GM21528 (cell line): ENCODE results near the gene GAS2L1.

ENCODE experiments used
- ATAC-seq: cut with Tn5 transposase; IDR thresholded peaks from one replicate; pipeline ENCODE4 v1.9.1; 2021; ENCODE audit warnings: mild to moderate bottlenecking, moderate library complexity; ENCODE audit not compliant: unreplicated experiment, low FRiP score

The GAS2L1 gene

GRCh38 chr22:29272624-29273023, 33.8 kb upstream of the GAS2L1 start:
- no peak for ATAC-seq

- no peak for ATAC-seq
Observed at GRCh38 chr22:29275167-29275566, 31.3 kb upstream of the GAS2L1 start.

- no peak for ATAC-seq
Observed at GRCh38 chr22:29275819-29276565, 30.5 kb upstream of the GAS2L1 start.

GRCh38 chr22:29277927-29278326, 28.5 kb upstream of the GAS2L1 start:
- ATAC-seq, result no peak

GRCh38 chr22:29284196-29284595, 22.3 kb upstream of the GAS2L1 start:
- ATAC-seq, result no peak

- no peak for ATAC-seq
Observed at GRCh38 chr22:29288837-29289236, 17.6 kb upstream of the GAS2L1 start.

GRCh38 chr22:29290061-29290460, 16.4 kb upstream of the GAS2L1 start:
- ATAC-seq, result no peak

GRCh38 chr22:29291215-29291614, 15.2 kb upstream of the GAS2L1 start:
- ATAC-seq, result no peak

- ATAC-seq, result no peak
Observed at GRCh38 chr22:29292379-29292778, 14.1 kb upstream of the GAS2L1 start.

- ATAC-seq, result no peak
Observed at GRCh38 chr22:29298641-29299040, 7.8 kb upstream of the GAS2L1 start.

GRCh38 chr22:29299136-29299900, 7.1 kb upstream of the GAS2L1 start:
- no peak for ATAC-seq

- no peak for ATAC-seq
Observed at GRCh38 chr22:29300467-29300806, 6.0 kb upstream of the GAS2L1 start.

- no peak for ATAC-seq
Observed at GRCh38 chr22:29300807-29301601, 5.4 kb upstream of the GAS2L1 start.

GRCh38 chr22:29301716-29302401, 4.6 kb upstream of the GAS2L1 start:
- no peak for ATAC-seq

GRCh38 chr22:29302402-29302680, 4.1 kb upstream of the GAS2L1 start:
- no peak for ATAC-seq

GRCh38 chr22:29302681-29303465, 3.6 kb upstream of the GAS2L1 start:
- ATAC-seq, result no peak

- ATAC-seq, result no peak
Observed at GRCh38 chr22:29305836-29306174, 645 bp upstream of the GAS2L1 start.

GRCh38 chr22:29306835-29307595, 565 bp downstream of the GAS2L1 start:
- ATAC-seq, result no peak

GRCh38 chr22:29307596-29308147, 1.2 kb downstream of the GAS2L1 start:
- no peak for ATAC-seq
